ENCODE measurements around the gene SLIT3. TPM values are rescaled to one million over a fixed set of nuclear protein-coding genes. Genes with fewer than 3 reads are reported as not detected.

The SLIT3 gene
- total and polyA plus RNA-seq, 2 experiments from 2014 or later, result 0.59 to 0.71 TPM

DNA sequence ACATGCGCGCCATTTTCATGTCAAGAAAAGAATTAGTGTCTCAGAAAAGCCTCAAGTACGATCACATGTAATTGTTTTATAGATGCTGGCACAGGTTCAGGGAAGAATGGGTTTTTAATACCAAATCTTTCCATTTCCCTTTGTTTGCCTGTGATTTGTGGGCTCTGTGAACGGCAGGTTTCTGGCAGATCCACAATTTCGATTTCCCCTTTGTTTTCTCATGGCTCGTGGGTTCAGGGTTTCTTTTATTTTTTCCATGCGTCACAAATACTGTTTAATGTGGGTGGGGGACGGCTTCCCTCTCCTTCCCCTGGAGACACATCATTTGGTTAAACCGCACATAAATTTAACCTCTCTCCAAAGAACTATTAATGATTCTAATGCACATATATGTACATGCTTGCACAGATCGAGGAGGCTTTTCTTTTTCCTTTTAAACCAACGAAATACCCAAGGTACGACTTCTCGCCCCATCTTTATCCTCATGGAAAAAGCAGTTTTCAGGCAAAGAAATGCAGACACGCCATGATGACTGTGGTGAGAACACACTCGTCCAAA is 195.9 kb downstream of the SLIT3 start:
- no peaks in the 10 kb centered on the region for H3K4me1 ChIP-seq (ENCODE audit: insufficient read depth)
- Mint-ChIP-seq H3K4me3 (no peak overlapping the region), H3K27me3 (ENCODE audit: insufficient read depth, low read depth, poor library complexity) (peaks cover 4% of the 10 kb centered on the region), H3K27ac (no peak overlapping the region), H3K9me3 (peaks cover 6% of the 10 kb centered on the region; the same call in 1 of the 3 replicates), H3K36me3 (ENCODE audit: low read depth) (peaks cover 3% of the 10 kb centered on the region; the same call in 1 of the 3 replicates), H3K4me1 (peaks cover 14% of the 10 kb centered on the region)
- H3K79me2 ChIP-seq (replicated peaks; ENCODE audit: insufficient read depth), result no peaks in the 10 kb centered on the region
- TF ChIP-seq NANOG (IDR thresholded peaks at IDR 0.05; ENCODE audit: borderline replicate concordance), result no peak
- no peak for TF ChIP-seq CREB1 (CRISPR knock-in tag; IDR thresholded peaks at IDR 0.05; ENCODE audit: low read depth)
- TF ChIP-seq ETS1 (IDR thresholded peaks at IDR 0.05), result no peak
- TF ChIP-seq JUNB (IDR thresholded peaks at IDR 0.05; ENCODE audit: unreplicated experiment), result no peak
- no peak for TF ChIP-seq ZNF462 (CRISPR knock-in tag; IDR thresholded peaks at IDR 0.05)
- TF ChIP-seq REST (IDR thresholded peaks at IDR 0.05; ENCODE audit: unreplicated experiment), result no peak
- TF ChIP-seq ZNF114 (CRISPR knock-in tag; IDR thresholded peaks at IDR 0.05), result no peak
- TF ChIP-seq POLR2AphosphoS5 (IDR thresholded peaks at IDR 0.05; ENCODE audit: low read depth), result no peak
- TF ChIP-seq STAT1 (IDR thresholded peaks at IDR 0.05; ENCODE audit: unreplicated experiment), result no peak
- no peak overlapping the region for H3K4me3 ChIP-seq
- H4K20me1 ChIP-seq (replicated peaks; ENCODE audit: insufficient read depth), result no peaks in the 10 kb centered on the region
- peaks cover 5% of the 10 kb centered on the region; the same call in 1 of the 2 replicates for H3K9me2 ChIP-seq (ENCODE audit: insufficient read depth)
- no peak overlapping the region for H3K4me2 ChIP-seq
- DNase-seq (ENCODE audit: low spot score) (no peak), ATAC-seq (no peak)
- no peak overlapping the region for H2AFZ ChIP-seq
- H3K27me3 ChIP-seq (ENCODE audit: insufficient read depth), result no peaks in the 10 kb centered on the region
- H3F3A ChIP-seq (replicated peaks; ENCODE audit: low read depth), result no peaks in the 10 kb centered on the region
- H3K27ac ChIP-seq (ENCODE audit: low read depth), result no peak overlapping the region
- no peaks in the 10 kb centered on the region for H3K36me3 ChIP-seq (ENCODE audit: insufficient read depth)

Data from GM23338 (cell line).